GM23338 (cell line): Measurements from ENCODE around the gene GRIN2C. TPM values are rescaled to one million over a fixed set of nuclear protein-coding genes. Genes with fewer than 3 reads are reported as not detected.

Source experiments
- ATAC-seq: fragments of 200-7000 bp; cut with Tn5 transposase; 3 replicates; pipeline ENCODE4 v1.9.1; 2020
- DNase-seq: peaks from one replicate; pipeline ENCODE4 v3.0.0-alpha.2; 2015; ENCODE audit warnings: low spot score
- H2AFZ ChIP-seq: fragments of 200-600 bp; sonication (generic); 2 replicates; pipeline ENCODE4 v1.8.0; 2016; ENCODE audit warnings: antibody characterized with exemption, mild to moderate bottlenecking, moderate library complexity
- H3F3A ChIP-seq: fragments of 200-600 bp; sonication (generic); replicated peaks from 2 replicates; pipeline ENCODE4 v1.8.0; 2017; ENCODE audit warnings: antibody characterized with exemption, mixed run types, low read depth
- H3K27ac ChIP-seq: fragments of 200-600 bp; sonication (generic); 2 replicates; pipeline ENCODE4 v1.6.1; 2016; ENCODE audit warnings: low read depth
- H3K27me3 ChIP-seq: fragments of 200-600 bp; sonication (generic); 2 replicates; pipeline ENCODE4 v1.8.0; 2016; ENCODE audit warnings: mild to moderate bottlenecking, mixed run types, moderate library complexity; ENCODE audit not compliant: insufficient read depth
- H3K36me3 ChIP-seq: fragments of 200-600 bp; sonication (generic); 2 replicates; pipeline ENCODE4 v1.8.0; 2016; ENCODE audit warnings: mild to moderate bottlenecking; ENCODE audit not compliant: insufficient read depth
- H3K4me1 ChIP-seq: fragments of 200-600 bp; sonication (generic); 2 replicates; pipeline ENCODE4 v1.8.0; 2016; ENCODE audit warnings: mild to moderate bottlenecking, moderate library complexity; ENCODE audit not compliant: insufficient read depth
- H3K4me2 ChIP-seq: fragments of 200-600 bp; sonication (generic); 2 replicates; pipeline ENCODE4 v1.7.1; 2017; ENCODE audit warnings: mixed run types
- H3K4me3 ChIP-seq: fragments of 200-600 bp; sonication (generic); 2 replicates; pipeline ENCODE4 v1.6.1; 2016; ENCODE audit warnings: mixed run types
- H3K79me2 ChIP-seq: fragments of 200-600 bp; sonication (generic); replicated peaks from 2 replicates; pipeline ENCODE4 v1.8.0; 2017; ENCODE audit warnings: mild to moderate bottlenecking; ENCODE audit not compliant: insufficient read depth
- H3K9me2 ChIP-seq: fragments of 200-600 bp; sonication (generic); 2 replicates; pipeline ENCODE4 v1.8.0; 2017; ENCODE audit not compliant: insufficient read depth
- H4K20me1 ChIP-seq: fragments of 200-600 bp; sonication (generic); replicated peaks from 2 replicates; pipeline ENCODE4 v1.8.0; 2017; ENCODE audit warnings: mild to moderate bottlenecking; ENCODE audit not compliant: insufficient read depth
- H3K27ac Mint-ChIP-seq: 2 replicates; pipeline ENCODE4 v1.8.0; 2020; ENCODE audit warnings: inconsistent platforms, mild to moderate bottlenecking, moderate library complexity, mixed read lengths
- H3K27me3 Mint-ChIP-seq: 3 replicates; pipeline ENCODE4 v1.8.0; 2022; ENCODE audit warnings: low read depth, mild to moderate bottlenecking, moderate library complexity, mixed read lengths, inconsistent platforms; ENCODE audit not compliant: insufficient read depth, poor library complexity
- H3K36me3 Mint-ChIP-seq: 3 replicates; pipeline ENCODE4 v1.8.0; 2021; ENCODE audit warnings: low read depth, mild to moderate bottlenecking, inconsistent platforms, moderate library complexity, mixed read lengths
- H3K4me1 Mint-ChIP-seq: 3 replicates; pipeline ENCODE4 v1.8.0; 2020; ENCODE audit warnings: mild to moderate bottlenecking, inconsistent platforms, mixed read lengths
- H3K4me3 Mint-ChIP-seq: 3 replicates; pipeline ENCODE4 v1.8.0; 2021; ENCODE audit warnings: moderate library complexity, mild to moderate bottlenecking, inconsistent platforms, mixed read lengths
- H3K9me3 Mint-ChIP-seq: 3 replicates; pipeline ENCODE4 v1.8.0; 2020; ENCODE audit warnings: moderate library complexity, mild to moderate bottlenecking, inconsistent platforms, mixed read lengths
- CREB1 ChIP-seq: fragments of 250-450 bp; sonication (Bioruptor Pico); IDR thresholded peaks from 2 replicates; pipeline ENCODE4 v1.5.0; 2020; ENCODE audit warnings: low read depth, mild to moderate bottlenecking, moderate library complexity
- CTCF ChIP-seq, 2 experiments: fragments of 200-600 bp in 1 of 2; sonication (generic) in 1 of 2; conservative IDR thresholded peaks; 2 replicates each; pipeline versions ENCODE4 v1.5.1 to v1.6.1; 2016 to 2017; ENCODE audit warnings: antibody characterized with exemption in 2 of 2, low read depth in 2 of 2, mild to moderate bottlenecking in 2 of 2, moderate library complexity in 1 of 2
- JUNB ChIP-seq: IDR thresholded peaks from one replicate; pipeline ENCODE4 v1.6.1; 2016; ENCODE audit warnings: antibody characterized with exemption; ENCODE audit not compliant: unreplicated experiment
- POLR2AphosphoS5 ChIP-seq: IDR thresholded peaks from 2 replicates; pipeline ENCODE4 v1.6.1; 2016; ENCODE audit warnings: antibody characterized with exemption, low read depth
- STAT1 ChIP-seq: IDR thresholded peaks from one replicate; pipeline ENCODE4 v1.6.1; 2016; ENCODE audit warnings: antibody characterized with exemption; ENCODE audit not compliant: unreplicated experiment
- ZNF114 ChIP-seq: fragments of 250-450 bp; sonication (Bioruptor Pico); IDR thresholded peaks from 2 replicates; pipeline ENCODE4 v1.5.0; 2020; ENCODE audit warnings: mild to moderate bottlenecking, moderate library complexity
- ZNF331 ChIP-seq: fragments of 250-450 bp; sonication (Bioruptor Pico); IDR thresholded peaks from 2 replicates; pipeline ENCODE4 v1.5.0; 2020; ENCODE audit warnings: low read depth, mild to moderate bottlenecking, moderate library complexity
- polyA plus RNA-seq: library from polyadenylated mRNA; unstranded; fragments of >200 nt; fragmentation: Nextera tagmentation; extraction: Ambion mirVana; gene quantifications from 2 replicates; pipeline ENCODE4 v1.2.1, GENCODE V29; 2016
- total RNA-seq: library from RNA; depleted of rRNA; stranded (reverse); fragments of >200 nt; shearing (Covaris generic); gene quantifications from 2 replicates; pipeline ENCODE4 v1.2.3, GENCODE V29; 2014
- TF ChIP-seq, protein P1 (sequence below): fragments of 250-450 bp; sonication (Bioruptor Pico); IDR thresholded peaks from 2 replicates; pipeline ENCODE4 v1.5.0; 2020; ENCODE audit warnings: mild to moderate bottlenecking, moderate library complexity

The GRIN2C gene
- total and polyA plus RNA-seq, 2 experiments from 2014 or later, result 0.10 to 0.19 TPM

DNA sequence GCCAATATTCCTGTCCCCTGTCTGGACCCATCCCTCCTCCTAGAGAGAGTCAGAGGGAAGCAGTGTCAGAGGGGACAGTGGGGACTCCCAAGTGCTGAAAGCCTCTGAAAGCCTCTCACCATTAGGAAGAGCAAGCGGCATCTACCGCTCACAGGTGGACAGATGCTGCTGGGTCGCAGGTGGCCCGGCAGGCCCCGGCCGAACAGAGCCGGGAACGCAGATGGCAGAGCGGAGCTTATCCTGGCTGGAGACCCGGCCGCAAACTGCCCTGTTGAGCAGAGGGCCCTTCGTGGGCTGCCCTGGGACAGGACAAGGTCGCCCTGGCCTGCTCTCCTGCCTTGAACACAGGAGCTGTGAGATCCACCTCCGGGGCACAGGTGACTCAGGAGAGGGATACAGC, 60.6 kb downstream of the GRIN2C start:
- H3K36me3 ChIP-seq, result peaks cover 3% of the 10 kb centered on the region; the same call in 1 of the 2 replicates

More for the DNA sequence above, 60.6 kb downstream of the GRIN2C start:
- Histone ChIP-seq H3K4me1 (no peaks in the 10 kb centered on the region), H3K27me3 (no peaks in the 10 kb centered on the region), H3K9me2 (no peaks in the 10 kb centered on the region), H3K4me3 (no peak overlapping the region), H2AFZ (no peak overlapping the region), H4K20me1 (peaks cover 12% of the 10 kb centered on the region), H3K79me2 (no peaks in the 10 kb centered on the region), H3F3A (no peaks in the 10 kb centered on the region), H3K4me2 (no peak overlapping the region), H3K27ac (no peak overlapping the region)
- Mint-ChIP-seq H3K27ac (no peak overlapping the region), H3K9me3 (no peaks in the 10 kb centered on the region), H3K27me3 (peaks cover 6% of the 10 kb centered on the region), H3K36me3 (peaks cover 40% of the 10 kb centered on the region), H3K4me3 (no peak overlapping the region), H3K4me1 (no peaks in the 10 kb centered on the region)
- ATAC-seq (no peak), DNase-seq (no peak)
- TF ChIP-seq, protein P1, sequence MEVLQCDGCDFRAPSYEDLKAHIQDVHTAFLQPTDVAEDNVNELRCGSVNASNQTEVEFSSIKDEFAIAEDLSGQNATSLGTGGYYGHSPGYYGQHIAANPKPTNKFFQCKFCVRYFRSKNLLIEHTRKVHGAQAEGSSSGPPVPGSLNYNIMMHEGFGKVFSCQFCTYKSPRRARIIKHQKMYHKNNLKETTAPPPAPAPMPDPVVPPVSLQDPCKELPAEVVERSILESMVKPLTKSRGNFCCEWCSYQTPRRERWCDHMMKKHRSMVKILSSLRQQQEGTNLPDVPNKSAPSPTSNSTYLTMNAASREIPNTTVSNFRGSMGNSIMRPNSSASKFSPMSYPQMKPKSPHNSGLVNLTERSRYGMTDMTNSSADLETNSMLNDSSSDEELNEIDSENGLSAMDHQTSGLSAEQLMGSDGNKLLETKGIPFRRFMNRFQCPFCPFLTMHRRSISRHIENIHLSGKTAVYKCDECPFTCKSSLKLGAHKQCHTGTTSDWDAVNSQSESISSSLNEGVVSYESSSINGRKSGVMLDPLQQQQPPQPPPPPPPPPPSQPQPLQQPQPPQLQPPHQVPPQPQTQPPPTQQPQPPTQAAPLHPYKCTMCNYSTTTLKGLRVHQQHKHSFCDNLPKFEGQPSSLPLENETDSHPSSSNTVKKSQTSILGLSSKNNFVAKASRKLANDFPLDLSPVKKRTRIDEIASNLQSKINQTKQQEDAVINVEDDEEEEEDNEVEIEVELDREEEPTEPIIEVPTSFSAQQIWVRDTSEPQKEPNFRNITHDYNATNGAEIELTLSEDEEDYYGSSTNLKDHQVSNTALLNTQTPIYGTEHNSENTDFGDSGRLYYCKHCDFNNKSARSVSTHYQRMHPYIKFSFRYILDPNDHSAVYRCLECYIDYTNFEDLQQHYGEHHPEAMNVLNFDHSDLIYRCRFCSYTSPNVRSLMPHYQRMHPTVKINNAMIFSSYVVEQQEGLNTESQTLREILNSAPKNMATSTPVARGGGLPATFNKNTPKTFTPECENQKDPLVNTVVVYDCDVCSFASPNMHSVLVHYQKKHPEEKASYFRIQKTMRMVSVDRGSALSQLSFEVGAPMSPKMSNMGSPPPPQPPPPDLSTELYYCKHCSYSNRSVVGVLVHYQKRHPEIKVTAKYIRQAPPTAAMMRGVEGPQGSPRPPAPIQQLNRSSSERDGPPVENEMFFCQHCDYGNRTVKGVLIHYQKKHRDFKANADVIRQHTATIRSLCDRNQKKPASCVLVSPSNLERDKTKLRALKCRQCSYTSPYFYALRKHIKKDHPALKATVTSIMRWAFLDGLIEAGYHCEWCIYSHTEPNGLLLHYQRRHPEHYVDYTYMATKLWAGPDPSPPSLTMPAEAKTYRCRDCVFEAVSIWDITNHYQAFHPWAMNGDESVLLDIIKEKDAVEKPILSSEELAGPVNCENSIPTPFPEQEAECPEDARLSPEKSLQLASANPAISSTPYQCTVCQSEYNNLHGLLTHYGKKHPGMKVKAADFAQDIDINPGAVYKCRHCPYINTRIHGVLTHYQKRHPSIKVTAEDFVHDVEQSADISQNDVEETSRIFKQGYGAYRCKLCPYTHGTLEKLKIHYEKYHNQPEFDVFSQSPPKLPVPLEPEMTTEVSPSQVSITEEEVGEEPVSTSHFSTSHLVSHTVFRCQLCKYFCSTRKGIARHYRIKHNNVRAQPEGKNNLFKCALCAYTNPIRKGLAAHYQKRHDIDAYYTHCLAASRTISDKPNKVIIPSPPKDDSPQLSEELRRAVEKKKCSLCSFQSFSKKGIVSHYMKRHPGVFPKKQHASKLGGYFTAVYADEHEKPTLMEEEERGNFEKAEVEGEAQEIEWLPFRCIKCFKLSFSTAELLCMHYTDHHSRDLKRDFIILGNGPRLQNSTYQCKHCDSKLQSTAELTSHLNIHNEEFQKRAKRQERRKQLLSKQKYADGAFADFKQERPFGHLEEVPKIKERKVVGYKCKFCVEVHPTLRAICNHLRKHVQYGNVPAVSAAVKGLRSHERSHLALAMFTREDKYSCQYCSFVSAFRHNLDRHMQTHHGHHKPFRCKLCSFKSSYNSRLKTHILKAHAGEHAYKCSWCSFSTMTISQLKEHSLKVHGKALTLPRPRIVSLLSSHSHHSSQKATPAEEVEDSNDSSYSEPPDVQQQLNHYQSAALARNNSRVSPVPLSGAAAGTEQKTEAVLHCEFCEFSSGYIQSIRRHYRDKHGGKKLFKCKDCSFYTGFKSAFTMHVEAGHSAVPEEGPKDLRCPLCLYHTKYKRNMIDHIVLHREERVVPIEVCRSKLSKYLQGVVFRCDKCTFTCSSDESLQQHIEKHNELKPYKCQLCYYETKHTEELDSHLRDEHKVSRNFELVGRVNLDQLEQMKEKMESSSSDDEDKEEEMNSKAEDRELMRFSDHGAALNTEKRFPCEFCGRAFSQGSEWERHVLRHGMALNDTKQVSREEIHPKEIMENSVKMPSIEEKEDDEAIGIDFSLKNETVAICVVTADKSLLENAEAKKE (CRISPR knock-in tag), result no peak
- TF ChIP-seq POLR2AphosphoS5 (no peak), JUNB (no peak), ZNF114 (CRISPR knock-in tag) (no peak), ZNF331 (no peak), CREB1 (no peak), STAT1 (no peak), CTCF (conservative IDR thresholded peaks at IDR 0.05; ENCODE audit: low read depth in 2 of 2) (no peak)
